KMS-11 (cell line): ENCODE results near the gene CDC5L.

Experiments
- H2AFZ ChIP-seq: fragments of 200-600 bp; sonication (generic); 2 replicates; pipeline ENCODE4 v1.6.1; 2016; ENCODE audit warnings: antibody characterized with exemption, mixed run types, low read depth
- H3K27ac ChIP-seq: fragments of 200-600 bp; sonication (generic); 2 replicates; pipeline ENCODE4 v1.6.1; 2016; ENCODE audit warnings: mild to moderate bottlenecking, mixed run types
- H3K27me3 ChIP-seq: fragments of 200-600 bp; sonication (generic); 2 replicates; pipeline ENCODE4 v1.6.1; 2017; ENCODE audit warnings: mild to moderate bottlenecking, low read depth, mixed run types, moderate library complexity; ENCODE audit not compliant: insufficient read depth
- H3K36me3 ChIP-seq: fragments of 200-600 bp; sonication (generic); 2 replicates; pipeline ENCODE4 v1.6.1; 2017; ENCODE audit warnings: mild to moderate bottlenecking, mixed run types; ENCODE audit not compliant: insufficient read depth
- H3K4me1 ChIP-seq: fragments of 200-600 bp; sonication (generic); 2 replicates; pipeline ENCODE4 v1.6.1; 2016; ENCODE audit warnings: mild to moderate bottlenecking, low read depth, mixed run types; ENCODE audit not compliant: poor library complexity, severe bottlenecking
- H3K4me2 ChIP-seq: fragments of 200-600 bp; sonication (generic); 2 replicates; pipeline ENCODE4 v1.7.0; 2016; ENCODE audit warnings: mild to moderate bottlenecking, mixed run types
- H3K4me3 ChIP-seq: fragments of 200-600 bp; sonication (generic); IDR thresholded peaks from 2 replicates; pipeline ENCODE4 v1.6.1; 2017; ENCODE audit warnings: low read depth, low read length, mixed read lengths; ENCODE audit not compliant: insufficient read depth
- H3K79me2 ChIP-seq: fragments of 200-600 bp; sonication (generic); 2 replicates; pipeline ENCODE4 v1.6.1; 2016; ENCODE audit warnings: low read depth, mixed run types; ENCODE audit not compliant: insufficient read depth
- H3K9ac ChIP-seq: fragments of 200-600 bp; sonication (generic); 2 replicates; pipeline ENCODE4 v1.6.1; 2016; ENCODE audit warnings: mild to moderate bottlenecking, mixed run types
- H4K20me1 ChIP-seq: fragments of 200-600 bp; sonication (generic); 2 replicates; pipeline ENCODE4 v1.6.1; 2016; ENCODE audit warnings: mild to moderate bottlenecking, mixed run types; ENCODE audit not compliant: insufficient read depth
- CTCF ChIP-seq: fragments of 200-600 bp; sonication (generic); conservative IDR thresholded peaks from 2 replicates; pipeline ENCODE4 v1.6.1; 2017; ENCODE audit warnings: low read depth, mild to moderate bottlenecking, antibody characterized with exemption, low read length, moderate library complexity, mixed read lengths

Gene CDC5L

DNA sequence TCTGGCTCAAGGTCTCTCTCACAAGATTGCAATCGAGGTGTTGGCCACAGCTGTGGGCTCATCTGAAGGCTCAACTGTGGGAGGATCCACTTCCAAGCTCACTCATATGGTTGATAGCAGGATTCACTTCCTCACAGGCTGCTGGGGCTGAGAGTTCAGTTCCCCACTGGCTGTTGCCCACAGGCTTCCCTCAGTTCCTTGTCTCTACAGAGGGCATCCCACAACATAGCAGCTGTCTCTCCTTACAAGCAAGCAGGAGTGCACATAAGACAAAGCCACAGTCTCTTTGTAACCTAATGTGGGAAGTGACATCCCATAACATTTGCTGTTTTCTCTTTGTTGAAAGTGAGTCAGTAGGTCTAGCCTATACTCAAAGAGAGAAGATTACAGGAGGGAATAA, 31.0 kb upstream of the CDC5L start:
- Histone ChIP-seq H2AFZ (no peak overlapping the region), H3K27ac (no peak overlapping the region), H3K9ac (no peak overlapping the region), H3K27me3 (no peaks in the 10 kb centered on the region), H3K79me2 (no peaks in the 10 kb centered on the region), H3K4me1 (no peaks in the 10 kb centered on the region), H4K20me1 (no peaks in the 10 kb centered on the region), H3K4me2 (no peak overlapping the region), H3K4me3 (no peak overlapping the region), H3K36me3 (no peaks in the 10 kb centered on the region)
- TF ChIP-seq CTCF, result no peak

GRCh38 chr6:44359973-44360372, 27.5 kb upstream of the CDC5L start:
- H3K4me1 ChIP-seq, result no peaks in the 10 kb centered on the region
- no peak for TF ChIP-seq CTCF
- H3K27me3 ChIP-seq, result no peaks in the 10 kb centered on the region
- H2AFZ ChIP-seq, result no peak overlapping the region
- H4K20me1 ChIP-seq, result no peaks in the 10 kb centered on the region
- H3K27ac ChIP-seq, result no peak overlapping the region
- H3K4me3 ChIP-seq, result no peak overlapping the region
- no peak overlapping the region for H3K9ac ChIP-seq
- H3K4me2 ChIP-seq, result no peak overlapping the region
- no peaks in the 10 kb centered on the region for H3K79me2 ChIP-seq
- no peaks in the 10 kb centered on the region for H3K36me3 ChIP-seq

DNA sequence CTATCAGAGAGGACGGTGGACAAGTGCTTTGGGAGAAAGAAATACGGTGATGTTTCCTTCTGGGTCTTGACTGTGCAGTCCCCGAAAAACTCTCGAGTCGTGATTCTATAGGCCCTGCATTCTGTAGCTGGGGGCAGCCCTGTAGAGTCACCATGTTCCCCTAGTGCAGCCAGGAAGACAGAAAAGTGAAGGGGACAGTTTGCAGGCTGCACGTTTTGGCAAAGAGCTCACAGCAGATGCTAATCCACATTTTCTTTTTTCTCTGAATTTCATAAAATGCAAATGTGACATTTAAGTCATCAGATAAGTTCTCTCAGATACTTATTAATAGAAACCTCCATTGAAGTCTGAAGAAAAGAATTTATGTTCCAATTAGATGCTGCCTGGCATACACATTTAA, 25.6 kb upstream of the CDC5L start:
- Histone ChIP-seq H3K36me3 (no peaks in the 10 kb centered on the region), H4K20me1 (no peaks in the 10 kb centered on the region), H3K9ac (no peak overlapping the region), H3K79me2 (no peaks in the 10 kb centered on the region), H3K4me1 (no peaks in the 10 kb centered on the region), H3K27me3 (no peaks in the 10 kb centered on the region), H2AFZ (no peak overlapping the region), H3K27ac (no peak overlapping the region), H3K4me2 (no peak overlapping the region), H3K4me3 (no peak overlapping the region)
- no peak for TF ChIP-seq CTCF

- Histone ChIP-seq H3K79me2 (no peaks in the 10 kb centered on the region), H3K36me3 (no peaks in the 10 kb centered on the region), H2AFZ (no peak overlapping the region), H3K4me1 (no peaks in the 10 kb centered on the region), H3K9ac (no peak overlapping the region), H3K4me3 (no peak overlapping the region), H3K4me2 (no peak overlapping the region), H4K20me1 (no peaks in the 10 kb centered on the region), H3K27me3 (no peaks in the 10 kb centered on the region), H3K27ac (no peak overlapping the region)
- no peak for TF ChIP-seq CTCF
Observed at GRCh38 chr6:44363377-44363926, 24.1 kb upstream of the CDC5L start.
